ENCODE measurements around the gene SLC12A8. TPM values are rescaled to one million over a fixed set of nuclear protein-coding genes. Genes with fewer than 3 reads are reported as not detected.

Gene SLC12A8
- total and polyA plus RNA-seq, 12 donors: 1.0 to 5.9 (median 1.8) TPM

GRCh38 chr3:125190786-125191185 is 21.8 kb downstream of the SLC12A8 start:
- intact Hi-C loops (cut with DNase I): no loop called here
- WGBS, 4 donors: 57 to 90% (median 73%) methylated on average over 3 of the region's 3 CpGs
- no peak for DNase-seq

GRCh38 chr3:125189378-125190165 is 23.0 kb downstream of the SLC12A8 start:
- intact Hi-C loops (cut with DNase I): no loop called here
- no peaks in the 10 kb centered on the region for H3K27me3 ChIP-seq

More at GRCh38 chr3:125190786-125191185, 21.8 kb downstream of the SLC12A8 start:
- H3K27me3 ChIP-seq: no peaks in the 10 kb centered on the region
- no peaks in the 10 kb centered on the region for H3K9me3 ChIP-seq (replicated peaks in 1 of 3)
- no peak overlapping the region for H3K4me3 ChIP-seq
- H3K36me3 ChIP-seq (replicated peaks in 1 of 2): no peaks in the 10 kb centered on the region
- TF ChIP-seq CTCF (IDR thresholded peaks at IDR 0.05) (no peak), POLR2A (IDR thresholded peaks at IDR 0.05) (no peak)
- no peaks in the 10 kb centered on the region for H3K4me1 ChIP-seq (replicated peaks in 1 of 2)
- H3K27ac ChIP-seq: no peak overlapping the region

GRCh38 chr3:125188955-125189354 is 23.6 kb downstream of the SLC12A8 start:
- TF ChIP-seq POLR2A (IDR thresholded peaks at IDR 0.05): no peak
- no peak for TF ChIP-seq CTCF (IDR thresholded peaks at IDR 0.05)
- intact Hi-C loops (cut with DNase I): no loop called here
- DNase-seq: no peak
- Histone ChIP-seq H3K4me3 (no peak overlapping the region), H3K4me1 (replicated peaks in 1 of 2) (no peaks in the 10 kb centered on the region), H3K27me3 (no peaks in the 10 kb centered on the region), H3K36me3 (replicated peaks in 1 of 2) (no peaks in the 10 kb centered on the region), H3K27ac (no peak overlapping the region), H3K9me3 (replicated peaks in 1 of 3) (no peaks in the 10 kb centered on the region)
- WGBS, 4 donors: 96 to 100% (median 99%) methylated on average over 2 of the region's 2 CpGs

More at GRCh38 chr3:125189378-125190165, 23.0 kb downstream of the SLC12A8 start:
- H3K36me3 ChIP-seq (replicated peaks in 1 of 2): no peaks in the 10 kb centered on the region
- H3K4me1 ChIP-seq (replicated peaks in 1 of 2): no peaks in the 10 kb centered on the region
- no peak for TF ChIP-seq POLR2A (IDR thresholded peaks at IDR 0.05)
- TF ChIP-seq CTCF (IDR thresholded peaks at IDR 0.05): no peak
- H3K4me3 ChIP-seq: no peak overlapping the region
- WGBS, 4 donors: 91 to 95% (median 92%) methylated on average over 5 to 7 of the region's 7 CpGs
- H3K9me3 ChIP-seq (replicated peaks in 1 of 3): no peaks in the 10 kb centered on the region
- H3K27ac ChIP-seq: no peak overlapping the region
- no peak for DNase-seq

GRCh38 chr3:125187599-125187910 is 25.0 kb downstream of the SLC12A8 start:
- Histone ChIP-seq H3K4me3 (no peak overlapping the region), H3K4me1 (replicated peaks in 1 of 2) (no peaks in the 10 kb centered on the region), H3K27ac (no peak overlapping the region), H3K36me3 (replicated peaks in 1 of 2) (no peaks in the 10 kb centered on the region), H3K27me3 (no peaks in the 10 kb centered on the region), H3K9me3 (replicated peaks in 1 of 3) (no peaks in the 10 kb centered on the region)
- WGBS, 4 donors: 78 to 86% (median 84%) methylated on average over 4 to 5 of the region's 5 CpGs
- no peak for DNase-seq
- TF ChIP-seq CTCF (IDR thresholded peaks at IDR 0.05): no peak
- TF ChIP-seq POLR2A (IDR thresholded peaks at IDR 0.05): no peak
- intact Hi-C loops (cut with DNase I): no loop called here

Measured in adrenal gland (tissue), 12 donors.